ENCODE results near the gene APBB2. TPM values are rescaled to one million over a fixed set of nuclear protein-coding genes. Genes with fewer than 3 reads are reported as not detected.

The APBB2 gene
- total and polyA plus RNA-seq, 10 of the 15 experiments (the other 5 are each of a cell fraction or from before 2014, with no cell fraction given), result 2.7 to 24.6 (median 19.0) TPM

GRCh38 chr4:40812856-40813255 is 401.5 kb downstream of the APBB2 start:
- BruUV-seq (replicated peaks), result no TSS peak
- intact Hi-C loops (cut with micrococcal nuclease; ENCODE audit: unreplicated experiment) (no loop called here), in situ Hi-C loops (cut with MboI) (no loop called here)
- no peak overlapping the region for H3K4me3 ChIP-seq
- no peaks in the 10 kb centered on the region for H3K27me3 ChIP-seq (replicated peaks in 1 of 2; ENCODE audit: control insufficient read depth in 2 of 2, insufficient read depth in 2 of 2, low read length in 1 of 2)
- POLR2A ChIA-PET, result no interaction called here
- no peaks in the 10 kb centered on the region for H3K79me2 ChIP-seq (ENCODE audit: control insufficient read depth, insufficient read depth, low read length)
- WGBS (ENCODE audit: insufficient coverage, insufficient replicate concordance, low lambda C conversion rate, missing lambda C conversion rate), result 23% methylated on average over 2 of the region's 2 CpGs
- no peak for ATAC-seq
- H3K27ac ChIP-seq (ENCODE audit: control insufficient read depth, insufficient read depth), result no peak overlapping the region
- DNase-seq (ENCODE audit: low read depth, low spot score), result no peak
- no peaks in the 10 kb centered on the region for H4K20me1 ChIP-seq (ENCODE audit: control insufficient read depth, insufficient read depth)
- no peaks in the 10 kb centered on the region for H3K9me3 ChIP-seq (replicated peaks; ENCODE audit: control insufficient read depth, insufficient read depth, low read length)
- CTCF ChIA-PET, result interaction anchor here (1.6 kb wide), 1 partner anchor 30 kb away, joined by 4 read pairs; no protein-coding TSS in a partner anchor
- SMC1A ChIA-PET (ENCODE audit: uncharacterized antibody, unreplicated experiment), result interaction anchor here (1.2 to 1.4 kb wide), 2 partner anchors 29 to 65 kb away, joined by 3 read pairs; no protein-coding TSS in a partner anchor
- H3K4me1 ChIP-seq (ENCODE audit: control insufficient read depth, insufficient read depth, low read length), result no peaks in the 10 kb centered on the region
- no peak overlapping the region for H3K9ac ChIP-seq (ENCODE audit: control insufficient read depth, insufficient read depth, low read length)
- H3K36me3 ChIP-seq (ENCODE audit: control insufficient read depth in 2 of 2, insufficient read depth in 2 of 2, low read length in 1 of 2), result no peaks in the 10 kb centered on the region; a peak in 1 of 4 replicates
- RAD21 ChIA-PET (ENCODE audit: unreplicated experiment), result no interaction called here
- no peak overlapping the region for H2AFZ ChIP-seq (ENCODE audit: control insufficient read depth, low read depth, low read length)
- H3K4me2 ChIP-seq (ENCODE audit: control insufficient read depth, insufficient read depth), result no peak overlapping the region
- no peak for TF ChIP-seq REST (IDR thresholded peaks at IDR 0.05; ENCODE audit: low read depth, low read length)
- TF ChIP-seq BMI1 (IDR thresholded peaks at IDR 0.05; ENCODE audit: borderline replicate concordance), result no peak
- FAIRE-seq, result peak; percentile 47

DNA sequence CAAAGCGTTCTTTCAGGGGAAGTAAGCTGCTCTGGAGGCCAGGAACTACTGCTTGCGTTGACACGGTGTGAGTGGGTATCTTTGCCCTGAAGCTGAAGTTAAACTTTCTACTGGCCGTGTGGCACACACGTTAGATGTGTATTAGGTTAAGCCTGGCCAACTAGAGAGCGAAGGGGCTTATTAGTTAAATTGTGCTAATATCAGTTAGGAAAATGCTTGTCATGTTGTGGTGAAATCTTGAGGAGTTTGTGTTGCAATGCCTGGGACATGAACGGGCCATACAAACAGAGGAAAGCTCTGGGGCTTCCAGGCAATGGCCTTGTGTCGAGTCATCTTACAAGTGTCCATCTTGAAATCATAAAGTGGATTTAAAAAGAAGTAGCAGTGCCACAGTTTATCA is 402.0 kb downstream of the APBB2 start:
- intact Hi-C loops (cut with micrococcal nuclease; ENCODE audit: unreplicated experiment) (no loop called here), in situ Hi-C loops (cut with MboI) (no loop called here)
- Histone ChIP-seq H3K4me2 (ENCODE audit: control insufficient read depth, insufficient read depth) (no peak overlapping the region), H3K9ac (ENCODE audit: control insufficient read depth, insufficient read depth, low read length) (no peak overlapping the region), H3K27me3 (replicated peaks in 1 of 2; ENCODE audit: control insufficient read depth in 2 of 2, insufficient read depth in 2 of 2, low read length in 1 of 2) (no peaks in the 10 kb centered on the region), H3K4me3 (no peak overlapping the region), H3K36me3 (ENCODE audit: control insufficient read depth in 2 of 2, insufficient read depth in 2 of 2, low read length in 1 of 2) (no peaks in the 10 kb centered on the region; a peak in 1 of 4 replicates), H3K27ac (ENCODE audit: control insufficient read depth, insufficient read depth) (no peak overlapping the region), H3K9me3 (replicated peaks; ENCODE audit: control insufficient read depth, insufficient read depth, low read length) (no peaks in the 10 kb centered on the region), H2AFZ (ENCODE audit: control insufficient read depth, low read depth, low read length) (no peak overlapping the region), H3K4me1 (ENCODE audit: control insufficient read depth, insufficient read depth, low read length) (no peaks in the 10 kb centered on the region), H3K79me2 (ENCODE audit: control insufficient read depth, insufficient read depth, low read length) (no peaks in the 10 kb centered on the region), H4K20me1 (ENCODE audit: control insufficient read depth, insufficient read depth) (no peaks in the 10 kb centered on the region)
- BruUV-seq (replicated peaks), result no TSS peak
- FAIRE-seq (no peak), DNase-seq (ENCODE audit: low read depth, low spot score) (no peak), ATAC-seq (no peak)
- RAD21 ChIA-PET (ENCODE audit: unreplicated experiment), result no interaction called here
- CTCF ChIA-PET, result interaction anchor here (0.6 to 1.6 kb wide), 2 partner anchors 30 to 75 kb away, joined by 3 to 4 read pairs; no protein-coding TSS in a partner anchor
- POLR2A ChIA-PET, result no interaction called here
- 85% methylated on average over 8 of the region's 8 CpGs for WGBS (ENCODE audit: insufficient coverage, insufficient replicate concordance, low lambda C conversion rate, missing lambda C conversion rate)
- SMC1A ChIA-PET (ENCODE audit: uncharacterized antibody, unreplicated experiment), result interaction anchor here (1.2 to 1.4 kb wide), 2 partner anchors 28 to 65 kb away, joined by 3 read pairs; no protein-coding TSS in a partner anchor
- TF ChIP-seq POLR2AphosphoS2 (IDR thresholded peaks at IDR 0.05; ENCODE audit: low read depth, low read length) (no peak), ZNF592 (IDR thresholded peaks at IDR 0.05) (no peak), PAX5 (IDR thresholded peaks at IDR 0.05; ENCODE audit: borderline replicate concordance, low read depth, low read length) (no peak), POLR2AphosphoS5 (IDR thresholded peaks at IDR 0.05; ENCODE audit: low read length) (no peak), EED (IDR thresholded peaks at IDR 0.05; ENCODE audit: low read depth) (no peak), SRF (IDR thresholded peaks at IDR 0.05; ENCODE audit: low read depth in 2 of 2, low read length in 2 of 2) (no peak), YBX1 (IDR thresholded peaks at IDR 0.05) (no peak)
